NCI-H748 treated with DMSO at 0.1 percent for 48 hours (cell line): Measurements from ENCODE around the gene SNX22.
A peak's percentile ranks its signal among the peaks of the same experiment; 100 is the strongest.

Experiments used
- DNase-seq: peaks from one replicate; lab custom pipeline; 2025; lab: John Stamatoyannopoulos, UW

Gene SNX22

DNA sequence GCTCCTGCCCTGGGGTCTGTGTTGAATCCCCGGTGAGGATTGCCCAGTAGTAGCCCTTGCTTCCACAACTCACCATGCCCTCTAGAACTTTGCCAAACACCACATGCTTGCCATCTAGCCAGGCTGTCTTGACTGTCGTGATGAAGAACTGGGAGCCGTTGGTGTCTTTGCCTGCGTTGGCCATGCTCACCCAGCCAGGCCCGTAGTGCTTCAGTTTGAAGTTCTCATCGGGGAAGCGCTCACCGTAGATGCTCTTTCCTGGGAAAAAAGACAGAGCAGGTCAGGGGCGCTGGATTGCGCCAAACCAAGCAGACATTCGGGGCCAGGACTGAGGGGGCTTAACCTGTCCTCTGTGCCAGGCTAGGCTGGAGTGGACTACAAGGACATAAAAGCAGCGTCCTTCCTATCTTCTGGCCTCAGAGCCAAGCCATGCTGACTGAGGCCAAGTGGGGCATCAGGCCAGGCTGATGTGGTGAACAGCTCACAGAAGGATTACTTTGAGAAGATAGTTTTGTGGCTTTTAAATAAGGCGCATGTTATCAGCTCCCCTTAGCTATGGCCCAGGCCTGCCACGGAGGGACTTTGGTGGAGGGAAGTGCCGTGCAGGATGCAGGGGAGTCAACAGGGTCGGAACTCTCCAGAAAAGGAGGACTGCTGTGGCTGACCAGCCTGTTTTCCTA, 5.3 kb downstream of the SNX22 start:
- DNase-seq = no peak

GRCh38 chr15:64157599-64158125, 6.1 kb downstream of the SNX22 start:
- DNase-seq = no peak

- DNase-seq = no peak
Observed at GRCh38 chr15:64158363-64159134, 7.0 kb downstream of the SNX22 start.

- DNase-seq = no peak
Observed at GRCh38 chr15:64161688-64162477, 10.4 kb downstream of the SNX22 start.

- no peak for DNase-seq
Observed at GRCh38 chr15:64162478-64162868, 10.9 kb downstream of the SNX22 start.

DNA sequence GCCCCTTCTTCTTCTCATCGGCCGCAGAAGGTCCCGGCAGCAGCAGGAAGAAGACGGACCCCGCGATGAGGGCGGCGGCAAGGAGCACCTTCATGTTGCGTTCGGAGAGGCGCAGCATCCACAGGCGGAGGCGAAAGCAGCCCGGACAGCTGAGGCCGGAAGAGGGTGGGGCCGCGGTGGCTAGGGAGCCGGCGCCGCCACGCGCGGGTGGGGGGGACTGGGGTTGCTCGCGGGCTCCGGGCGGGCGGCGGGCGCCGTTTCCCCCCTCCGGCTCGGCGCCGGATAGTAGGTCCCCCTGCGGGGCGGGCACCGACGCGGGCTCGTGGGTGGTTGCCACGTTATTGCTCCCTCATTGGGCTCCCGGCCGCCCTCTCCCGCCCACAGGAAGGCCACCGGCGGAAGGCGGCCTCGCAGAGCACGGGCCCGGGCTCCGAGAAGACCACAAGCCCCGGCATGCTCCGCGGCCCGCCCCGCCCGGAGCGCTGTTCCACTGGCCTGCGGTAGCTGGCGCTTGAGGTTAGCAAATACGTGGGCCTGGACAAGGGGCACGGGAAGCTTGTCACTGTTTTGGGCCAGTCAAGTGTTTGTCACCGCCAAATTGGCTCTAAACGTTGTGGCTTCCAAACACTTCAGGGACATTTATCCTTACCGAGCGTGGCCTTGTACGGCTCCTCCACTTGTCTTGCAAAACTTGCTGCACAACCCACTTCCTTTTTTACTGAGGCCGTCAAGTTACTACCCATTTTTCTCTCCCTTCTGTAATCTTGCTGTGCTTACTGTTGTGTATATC, 11.5 kb downstream of the SNX22 start, which contains the start of gene PPIB:
PPIB (minus strand) TSS at position 154 of the 790 bp plus-strand sequence; CDS start at position 118, 36 bp downstream.
- DNase-seq = peak; percentile 70

DNA sequence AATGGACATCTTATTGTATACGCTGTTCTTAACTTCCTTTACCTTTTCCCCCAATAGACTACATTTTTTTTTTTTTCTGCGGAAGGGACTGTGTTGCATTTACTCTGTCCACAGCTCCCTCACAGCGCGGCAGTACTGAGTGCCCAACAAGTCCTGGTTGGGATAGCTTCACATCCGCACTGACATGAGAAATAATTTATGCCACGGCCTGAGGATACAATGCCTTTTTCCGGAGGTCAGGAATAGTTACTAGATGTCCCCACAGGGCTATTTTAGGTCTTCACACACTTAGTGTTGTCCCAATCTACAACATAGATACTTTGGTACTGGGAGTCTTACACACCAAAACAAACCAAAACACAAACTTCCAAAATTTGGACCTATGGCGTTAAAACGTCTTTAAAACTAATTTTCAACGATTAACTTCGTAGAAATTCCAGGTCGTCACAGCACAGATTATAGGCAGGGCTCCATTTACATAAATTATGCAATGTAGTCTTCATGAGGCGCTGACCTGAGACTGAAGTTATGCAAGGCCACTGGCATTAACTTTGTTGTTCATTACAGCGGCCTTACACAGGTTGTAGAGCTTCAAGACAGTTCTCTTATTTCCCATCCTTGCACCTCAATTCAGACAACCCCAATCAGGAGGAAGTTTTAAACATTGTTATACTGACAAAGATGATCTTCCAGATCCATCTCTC, 12.3 kb downstream of the SNX22 start:
- no peak for DNase-seq

- DNase-seq = no peak
Observed at GRCh38 chr15:64164436-64164835, 12.9 kb downstream of the SNX22 start.

DNA sequence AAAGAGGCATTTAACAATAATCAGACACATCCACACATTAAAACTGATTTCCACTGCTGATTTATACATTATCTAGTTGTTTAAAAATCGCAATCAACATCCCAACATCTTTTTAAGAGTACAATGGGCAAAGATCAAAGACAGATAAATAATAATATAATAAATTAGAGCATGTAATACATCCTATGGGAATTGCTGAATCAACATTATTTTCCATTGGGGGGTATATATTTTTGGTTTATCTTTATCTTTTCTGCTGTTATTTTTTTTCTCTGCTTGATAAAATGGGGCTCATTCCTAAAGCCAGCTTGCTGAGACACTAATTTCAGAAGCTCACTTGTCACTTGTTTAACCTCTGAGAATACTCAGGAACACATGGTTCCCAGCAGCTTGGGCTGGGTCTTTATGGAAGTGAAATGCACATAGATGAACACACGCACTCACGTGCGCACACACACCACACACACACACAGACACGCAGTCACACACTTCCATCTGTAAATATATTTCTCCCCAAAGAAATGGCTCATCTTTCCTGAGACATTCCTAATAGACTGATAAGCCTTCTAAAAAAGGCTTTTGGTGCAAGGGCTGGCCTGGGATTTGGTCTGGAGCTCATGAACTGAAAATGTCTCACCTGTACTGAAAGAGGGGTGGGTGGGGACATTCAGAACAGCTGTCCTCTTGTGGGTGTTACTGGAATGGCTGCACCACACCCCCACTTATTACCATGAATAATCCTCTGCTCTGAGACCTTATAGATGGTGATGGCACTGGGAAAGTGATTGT, 14.8 kb downstream of the SNX22 start:
- no peak for DNase-seq

GRCh38 chr15:64180235-64180824, 28.8 kb downstream of the SNX22 start:
- no peak for DNase-seq

DNA sequence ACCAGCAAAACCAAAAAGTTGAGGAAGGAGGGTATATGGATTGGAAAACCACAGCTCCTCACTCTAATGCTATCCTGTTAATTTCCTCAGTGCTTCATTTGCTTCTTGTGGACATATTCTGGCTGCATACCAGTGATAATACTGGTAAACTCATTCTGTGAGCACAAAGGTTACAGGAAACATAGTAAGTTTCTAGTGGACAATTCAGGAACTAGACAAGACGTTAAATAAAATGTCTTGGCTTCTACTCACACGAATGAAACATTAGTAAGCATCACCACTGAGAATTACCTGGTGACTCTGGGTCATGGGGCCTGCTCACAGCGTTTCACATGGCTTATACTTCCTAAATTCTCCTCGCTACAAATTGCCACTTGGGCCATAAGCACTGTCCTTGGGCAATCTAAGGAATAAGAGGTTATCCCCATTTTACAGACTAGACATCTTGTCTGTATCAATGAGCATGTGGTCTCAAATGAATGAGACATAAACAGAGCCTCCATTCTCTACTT, 31.4 kb downstream of the SNX22 start:
- DNase-seq = no peak

- DNase-seq = no peak
Observed at GRCh38 chr15:64185146-64185911, 33.8 kb downstream of the SNX22 start.

GRCh38 chr15:64187396-64188191, 36.1 kb downstream of the SNX22 start:
- DNase-seq = no peak

DNA sequence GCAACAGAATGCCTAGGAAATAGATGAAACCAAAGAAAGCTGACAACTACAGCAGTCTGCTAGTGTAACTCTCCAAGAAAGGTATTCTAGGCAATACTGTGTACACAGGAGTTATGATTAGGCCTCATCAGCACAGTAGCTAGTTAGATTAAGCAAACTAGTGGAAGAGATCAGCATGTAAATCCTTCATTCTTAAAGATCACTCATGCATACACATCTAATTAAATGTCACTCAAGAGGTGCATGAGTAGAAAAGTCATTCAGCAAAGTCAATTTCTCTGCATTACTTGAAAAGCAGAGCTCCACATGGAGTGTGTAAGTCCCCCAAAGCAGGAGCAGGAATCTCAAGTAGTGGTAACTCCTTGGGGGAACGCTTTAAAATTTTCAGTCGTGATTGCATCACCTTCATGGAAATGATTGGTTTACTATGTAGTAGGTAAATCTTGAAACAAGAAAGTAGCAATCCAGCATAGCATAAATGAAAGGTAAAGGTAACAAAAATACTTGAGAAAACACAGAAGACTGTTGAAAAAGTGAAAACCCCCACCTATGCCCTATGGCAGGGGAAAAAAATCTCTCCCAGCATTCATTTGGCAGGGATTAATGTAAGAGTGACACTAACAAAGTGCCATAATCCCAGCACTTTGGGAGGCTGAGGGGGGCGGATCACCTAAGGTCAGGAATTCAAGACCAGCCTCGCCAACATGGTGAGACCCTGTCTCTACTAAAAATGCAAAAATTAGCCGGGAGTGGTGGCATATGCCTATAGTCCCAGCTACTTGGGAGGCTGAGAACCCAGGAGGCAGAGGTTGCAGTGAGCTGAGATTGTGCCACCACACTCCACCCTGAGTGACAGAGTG, 40.7 kb downstream of the SNX22 start:
- DNase-seq = no peak

- DNase-seq = no peak
Observed at GRCh38 chr15:64193971-64194370, 42.4 kb downstream of the SNX22 start.

- DNase-seq = no peak
Observed at GRCh38 chr15:64197425-64197824, 45.9 kb downstream of the SNX22 start.

DNA sequence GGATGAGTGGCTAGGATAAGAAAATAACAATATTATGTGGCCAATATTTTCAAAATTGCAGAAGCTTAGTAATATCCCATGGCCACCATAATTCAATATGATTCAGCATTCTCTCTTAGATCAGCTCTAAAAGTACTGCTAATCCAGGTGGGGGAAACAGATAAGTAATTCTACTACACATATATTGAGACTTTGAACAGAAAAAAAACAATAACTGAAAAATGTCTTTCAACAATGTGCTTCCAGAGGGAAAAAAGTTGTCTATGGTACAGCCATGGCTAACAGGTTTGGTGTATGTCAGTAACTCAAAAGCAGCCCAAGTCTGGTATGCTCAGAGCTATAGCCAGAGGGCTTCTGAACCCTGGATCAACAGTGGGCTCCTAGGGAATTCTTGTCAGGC, 53.7 kb downstream of the SNX22 start:
- DNase-seq = no peak
